Spleen (tissue), 11 donors: ENCODE measurements around the gene PPP2R5C. TPM values are rescaled to one million over a fixed set of nuclear protein-coding genes. Genes with fewer than 3 reads are reported as not detected.

Experiments
- DNase-seq: peaks from one replicate; pipeline ENCODE4 v3.0.0-alpha.2; 2020
- H3K27ac ChIP-seq, 8 donors: fragments of 200-600 bp; sonication (generic) in 7 of 8; 1 replicate in 4 of 8; 2 replicates in 4 of 8; pipeline versions ENCODE4 v1.5.0 to v1.8.0; 2016 to 2021; ENCODE audit warnings: inconsistent platforms in 4 of 8, mild to moderate bottlenecking in 4 of 8, moderate library complexity in 1 of 8
- H3K27me3 ChIP-seq, 7 donors: fragments of 200-600 bp; sonication (generic) in 6 of 7; replicated peaks in 1 of 7; 1 replicate in 4 of 7; 2 replicates in 3 of 7; pipeline versions ENCODE4 v1.5.0 to v1.8.0; 2016 to 2021; ENCODE audit warnings: inconsistent platforms in 3 of 7, mild to moderate bottlenecking in 1 of 7
- H3K36me3 ChIP-seq, 6 donors: fragments of 200-600 bp; sonication (generic) in 5 of 6; 1 replicate in 4 of 6; 2 replicates in 2 of 6; pipeline versions ENCODE4 v1.5.0 to v1.8.0; 2016 to 2021; ENCODE audit warnings: inconsistent platforms in 2 of 6
- H3K4me1 ChIP-seq, 6 donors: fragments of 200-600 bp; sonication (generic) in 5 of 6; 1 replicate in 3 of 6; 2 replicates in 3 of 6; pipeline versions ENCODE4 v1.5.0 to v1.8.0; 2016 to 2021; ENCODE audit warnings: inconsistent platforms in 3 of 6
- H3K4me3 ChIP-seq, 8 donors: fragments of 200-600 bp; sonication (generic) in 7 of 8; 1 replicate in 4 of 8; 2 replicates in 4 of 8; pipeline versions ENCODE4 v1.5.0 to v1.8.0; 2016 to 2021; ENCODE audit warnings: inconsistent platforms in 4 of 8, mild to moderate bottlenecking in 4 of 8, moderate library complexity in 2 of 8
- H3K9me3 ChIP-seq, 8 donors: fragments of 200-600 bp; sonication (generic) in 7 of 8; 1 replicate in 4 of 8; 2 replicates in 4 of 8; pipeline versions ENCODE4 v1.5.0 to v1.8.0; 2016 to 2021; ENCODE audit warnings: inconsistent platforms in 4 of 8
- POLR2A ChIP-seq, 3 donors: fragments of 450-650 bp; IDR thresholded peaks; one replicate each; pipeline ENCODE4 v1.5.1; 2017; ENCODE audit warnings: antibody characterized with exemption in 3 of 3, mild to moderate bottlenecking in 1 of 3
- POLR2AphosphoS5 ChIP-seq, 3 donors: sonication (generic); formaldehyde crosslinking; IDR thresholded peaks; one replicate each; pipeline ENCODE4 v1.5.1; 2017; ENCODE audit warnings: antibody characterized with exemption in 3 of 3
- WGBS, 5 donors: extraction: QIAGEN DNeasy Blood & Tissue Kit in 3 of 5; methylation state at CpG; one replicate each; pipeline versions ENCODE4 v1.1.5 to v1.1.7; 2013 to 2018; 5-methylcytosine and 5-hydroxymethylcytosine counted together
- intact Hi-C: fragments of 100-400 bp; cut with DNase I; formaldehyde crosslinking; loops from one replicate; pipeline ENCODE4 v1.15.0; 2023; ENCODE audit warnings: low total_unique reads
- polyA plus RNA-seq, 3 donors: library from polyadenylated mRNA; stranded (reverse); fragments of 200-250 nt; gene quantifications; one replicate each; pipeline ENCODE4 v1.2.1, GENCODE V29; 2013
- total RNA-seq, 7 donors: library from RNA; depleted of rRNA in 3 of 7; stranded (reverse); fragments of >200 nt in 3 of 7; fragmentation: NEBNext Ultra II Directional in 4 of 7; extraction: Animal tissue kit (Norgen Biotek cat#: 25700) in 4 of 7; gene quantifications; one replicate each; pipeline versions ENCODE4 v1.1.0 to v1.2.1, GENCODE V29; 2016 to 2021
- TF ChIP-seq, protein P1 (sequence below), 11 experiments: fragments of 200-600 bp in 7 of 11; fragments of 450-650 bp in 4 of 11; sonication (generic) in 4 of 11; IDR thresholded peaks in 8 of 11; conservative IDR thresholded peaks in 3 of 11; 1 replicate in 7 of 11; 2 replicates in 4 of 11; pipeline versions ENCODE4 v1.4.0 to v1.8.0; 2016 to 2021; ENCODE audit warnings: antibody characterized with exemption in 11 of 11, inconsistent platforms in 4 of 11, mild to moderate bottlenecking in 1 of 11
- donor health status: healthy with polysubstance abuse.
- donor health status: DM: no; HTN: no; CAD: no; lungs with moderate emphysema.
- donor health status: DM: no; HTN: no; CAD: no.
- donor health status: Bipolar disorder and iron deficiency.
- donor health status: healthy.
- donor health status: DM: no; HTN: no; CAD: no.
- donor health status: DM: yes; HTN: yes; CAD: no.

PPP2R5C gene
- total and polyA plus RNA-seq, 10 donors: 80.8 to 322 (median 198) TPM

DNA sequence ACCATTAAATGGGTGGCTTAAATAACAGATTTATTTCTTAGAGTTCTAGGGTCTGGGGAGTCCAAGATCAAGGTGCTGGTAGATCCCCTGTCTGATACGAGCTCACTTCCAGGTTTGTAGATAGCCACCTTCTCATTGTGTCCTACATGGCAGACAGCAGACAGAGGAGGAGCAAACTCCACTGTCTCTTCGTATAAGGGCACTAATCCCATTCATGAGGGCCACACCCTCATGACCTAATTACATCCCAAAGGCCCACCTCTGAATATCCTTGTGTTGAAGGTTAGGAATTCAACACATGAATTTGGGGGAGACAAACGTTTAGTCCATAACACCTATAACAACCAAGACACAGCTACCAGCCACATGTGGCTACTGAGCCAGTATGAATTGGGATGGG, 47.1 kb upstream of the PPP2R5C start:
- Histone ChIP-seq H3K9me3 (peaks cover 0 to 8% (median 0%) of the 10 kb centered on the region in 8 donors), H3K4me3 (no peak overlapping the region), H3K27me3 (peaks cover 0 to 17% (median 0%) of the 10 kb centered on the region in 7 donors), H3K4me1 (peaks cover 0 to 37% (median 1%) of the 10 kb centered on the region in 6 donors), H3K27ac (peak overlapping the region in 5 of 8 donors; percentile 50 to 87 (median 73)), H3K36me3 (no peaks in the 10 kb centered on the region)
- 80 to 91% (median 86%) methylated on average over 3 of the region's 3 CpGs for WGBS, 5 donors
- intact Hi-C loops: no loop called here
- DNase-seq: no peak
- TF ChIP-seq, protein P1, sequence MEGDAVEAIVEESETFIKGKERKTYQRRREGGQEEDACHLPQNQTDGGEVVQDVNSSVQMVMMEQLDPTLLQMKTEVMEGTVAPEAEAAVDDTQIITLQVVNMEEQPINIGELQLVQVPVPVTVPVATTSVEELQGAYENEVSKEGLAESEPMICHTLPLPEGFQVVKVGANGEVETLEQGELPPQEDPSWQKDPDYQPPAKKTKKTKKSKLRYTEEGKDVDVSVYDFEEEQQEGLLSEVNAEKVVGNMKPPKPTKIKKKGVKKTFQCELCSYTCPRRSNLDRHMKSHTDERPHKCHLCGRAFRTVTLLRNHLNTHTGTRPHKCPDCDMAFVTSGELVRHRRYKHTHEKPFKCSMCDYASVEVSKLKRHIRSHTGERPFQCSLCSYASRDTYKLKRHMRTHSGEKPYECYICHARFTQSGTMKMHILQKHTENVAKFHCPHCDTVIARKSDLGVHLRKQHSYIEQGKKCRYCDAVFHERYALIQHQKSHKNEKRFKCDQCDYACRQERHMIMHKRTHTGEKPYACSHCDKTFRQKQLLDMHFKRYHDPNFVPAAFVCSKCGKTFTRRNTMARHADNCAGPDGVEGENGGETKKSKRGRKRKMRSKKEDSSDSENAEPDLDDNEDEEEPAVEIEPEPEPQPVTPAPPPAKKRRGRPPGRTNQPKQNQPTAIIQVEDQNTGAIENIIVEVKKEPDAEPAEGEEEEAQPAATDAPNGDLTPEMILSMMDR (IDR thresholded peaks at IDR 0.05 in 8 of 11, conservative IDR thresholded peaks at IDR 0.05 in 3 of 11): no peak
- TF ChIP-seq POLR2A (IDR thresholded peaks at IDR 0.05): no peak
- TF ChIP-seq POLR2AphosphoS5 (IDR thresholded peaks at IDR 0.05): no peak

DNA sequence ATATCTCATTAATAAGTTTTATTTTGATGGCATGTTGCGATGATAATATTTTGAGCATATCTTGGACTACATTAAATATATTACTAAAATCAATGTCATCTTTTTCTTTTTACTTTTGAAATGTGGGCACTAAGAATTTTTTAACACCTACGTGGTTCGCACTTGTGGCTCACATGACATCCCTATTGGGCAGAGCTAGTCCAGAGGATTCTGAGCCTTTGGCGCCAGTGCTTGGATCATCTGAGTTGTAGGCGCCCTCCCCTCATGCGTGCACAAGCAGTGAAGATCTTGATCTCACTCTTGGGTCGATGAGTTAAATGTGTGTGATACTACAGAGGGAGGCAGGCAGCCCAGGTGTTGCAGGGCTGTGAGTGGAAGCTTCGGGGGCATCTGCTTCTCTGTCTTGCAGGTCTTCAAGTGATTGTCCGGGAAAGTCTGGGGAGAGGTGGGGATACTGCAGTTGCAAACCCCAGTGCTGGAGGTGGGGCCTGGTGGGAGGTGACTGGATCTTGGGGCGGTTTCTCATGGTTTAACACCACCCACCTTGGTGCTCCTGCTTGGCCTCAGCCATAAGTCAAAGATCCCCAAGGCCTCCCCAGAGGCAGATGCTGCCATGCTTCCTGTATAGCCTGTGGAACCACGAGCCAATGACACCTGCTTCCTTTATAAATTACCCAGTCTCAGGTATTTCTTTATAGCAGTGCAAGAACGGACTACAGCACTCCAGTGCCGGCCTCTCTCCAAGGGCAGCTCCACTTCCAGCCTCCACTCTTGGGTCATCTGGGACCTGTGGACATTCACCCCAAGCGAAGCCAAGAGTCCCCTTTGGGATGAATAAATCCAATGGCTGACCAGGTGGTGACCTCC, 46.1 kb upstream of the PPP2R5C start:
- H3K27me3 ChIP-seq: peaks cover 0 to 21% (median 0%) of the 10 kb centered on the region in 7 donors
- DNase-seq: no peak
- intact Hi-C loops: no loop called here
- 82 to 87% (median 85%) methylated on average over 14 of the region's 14 CpGs for WGBS, 5 donors
- H3K4me1 ChIP-seq: peaks cover 0 to 40% (median 10%) of the 10 kb centered on the region in 6 donors
- H3K27ac ChIP-seq: peak overlapping the region in 4 of 8 donors; percentile 50 to 87 (median 72)
- TF ChIP-seq, protein P1 (IDR thresholded peaks at IDR 0.05 in 8 of 11, conservative IDR thresholded peaks at IDR 0.05 in 3 of 11): no peak
- TF ChIP-seq POLR2AphosphoS5 (IDR thresholded peaks at IDR 0.05) (no peak), POLR2A (IDR thresholded peaks at IDR 0.05) (no peak)
- peaks cover 0 to 8% (median 0%) of the 10 kb centered on the region in 8 donors for H3K9me3 ChIP-seq
- no peaks in the 10 kb centered on the region for H3K36me3 ChIP-seq
- no peak overlapping the region for H3K4me3 ChIP-seq

GRCh38 chr14:101716077-101716950, 45.2 kb upstream of the PPP2R5C start:
- no peak for TF ChIP-seq POLR2A (IDR thresholded peaks at IDR 0.05)
- DNase-seq: peak; percentile 68
- peaks cover 0 to 8% (median 0%) of the 10 kb centered on the region in 8 donors for H3K9me3 ChIP-seq
- no peaks in the 10 kb centered on the region for H3K36me3 ChIP-seq
- no peak overlapping the region for H3K4me3 ChIP-seq
- intact Hi-C loops: no loop called here
- peak overlapping the region in 3 of 8 donors; percentile 18 to 87 (median 72) for H3K27ac ChIP-seq
- WGBS, 5 donors: 84 to 91% (median 87%) methylated on average over 19 of the region's 19 CpGs
- peaks cover 0 to 24% (median 0%) of the 10 kb centered on the region in 7 donors for H3K27me3 ChIP-seq
- H3K4me1 ChIP-seq: peaks cover 2 to 37% (median 16%) of the 10 kb centered on the region in 6 donors

GRCh38 chr14:101716956-101717662, 44.4 kb upstream of the PPP2R5C start:
- Histone ChIP-seq H3K36me3 (no peaks in the 10 kb centered on the region), H3K27me3 (peaks cover 0 to 24% (median 0%) of the 10 kb centered on the region in 7 donors), H3K4me1 (peaks cover 2 to 45% (median 24%) of the 10 kb centered on the region in 6 donors), H3K9me3 (peaks cover 0 to 8% (median 0%) of the 10 kb centered on the region in 8 donors), H3K27ac (peak overlapping the region in 4 of 8 donors; percentile 12 to 87 (median 57)), H3K4me3 (no peak overlapping the region)
- TF ChIP-seq POLR2AphosphoS5 (IDR thresholded peaks at IDR 0.05): no peak
- TF ChIP-seq, protein P1 (IDR thresholded peaks at IDR 0.05 in 8 of 11, conservative IDR thresholded peaks at IDR 0.05 in 3 of 11): no peak
- TF ChIP-seq POLR2A (IDR thresholded peaks at IDR 0.05): no peak
- peak; percentile 66 for DNase-seq
- 82 to 87% (median 86%) methylated on average over 17 of the region's 17 CpGs for WGBS, 5 donors
- intact Hi-C loops: no loop called here
